OCI-LY1 (cell line): ENCODE results near the gene OR51E1.

Experiments used
- H2AFZ ChIP-seq: fragments of 200-600 bp; sonication (generic), shearing (Covaris generic); 2 replicates; pipeline ENCODE4 v1.6.0; 2014; ENCODE audit warnings: antibody characterized with exemption, mild to moderate bottlenecking, low read length
- H3F3A ChIP-seq: fragments of 200-600 bp; sonication (generic), shearing (Covaris generic); 2 replicates; pipeline ENCODE4 v1.6.0; 2014; ENCODE audit warnings: mild to moderate bottlenecking, antibody characterized with exemption, low read length, moderate library complexity; ENCODE audit not compliant: insufficient read depth
- H3K27ac ChIP-seq: fragments of 200-600 bp; sonication (generic); 2 replicates; pipeline ENCODE4 v1.5.1; 2014; ENCODE audit warnings: low read length, mixed run types, mild to moderate bottlenecking, low read depth; ENCODE audit not compliant: poor library complexity, severe bottlenecking
- H3K27me3 ChIP-seq: fragments of 200-600 bp; sonication (generic); 2 replicates; pipeline ENCODE4 v1.6.0; 2014; ENCODE audit warnings: antibody characterized with exemption, mild to moderate bottlenecking, low read length, moderate library complexity; ENCODE audit not compliant: insufficient read depth
- H3K36me3 ChIP-seq: fragments of 200-600 bp; sonication (generic); 2 replicates; pipeline ENCODE4 v1.6.1; 2014; ENCODE audit warnings: mild to moderate bottlenecking, antibody characterized with exemption, low read length, moderate library complexity, mixed read lengths; ENCODE audit not compliant: insufficient read depth
- H3K4me1 ChIP-seq: fragments of 200-600 bp; sonication (generic); 2 replicates; pipeline ENCODE4 v1.5.1; 2014; ENCODE audit warnings: mild to moderate bottlenecking, low read length, moderate library complexity; ENCODE audit not compliant: insufficient read depth, severe bottlenecking
- H3K4me2 ChIP-seq: fragments of 200-600 bp; sonication (generic), shearing (Covaris generic); 2 replicates; pipeline ENCODE4 v1.6.1; 2014; ENCODE audit warnings: low read length
- H3K4me3 ChIP-seq: fragments of 200-600 bp; sonication (generic); 2 replicates; pipeline ENCODE4 v1.5.1; 2014; ENCODE audit warnings: low read length, low read depth, mild to moderate bottlenecking, mixed read lengths; ENCODE audit not compliant: poor library complexity, severe bottlenecking
- H3K79me2 ChIP-seq: fragments of 200-600 bp; shearing (Covaris generic); 2 replicates; pipeline ENCODE4 v1.6.1; 2016; ENCODE audit warnings: mixed run types, low read length, mixed read lengths; ENCODE audit not compliant: insufficient read depth
- H3K9ac ChIP-seq: fragments of 200-600 bp; sonication (generic), shearing (Covaris generic); 2 replicates; pipeline ENCODE4 v1.6.1; 2014; ENCODE audit warnings: mild to moderate bottlenecking, low read length, mixed read lengths
- H3K9me2 ChIP-seq: fragments of 200-600 bp; sonication (generic), shearing (Covaris generic); 2 replicates; pipeline ENCODE4 v1.6.1; 2014; ENCODE audit warnings: low read depth, mild to moderate bottlenecking, low read length, mixed read lengths
- H3K9me3 ChIP-seq: fragments of 200-600 bp; shearing (Covaris generic); 2 replicates; pipeline ENCODE4 v1.6.1; 2014; ENCODE audit warnings: low read length, mixed read lengths
- H4K20me1 ChIP-seq: fragments of 200-600 bp; sonication (generic), shearing (Covaris generic); 2 replicates; pipeline ENCODE4 v1.6.0; 2016; ENCODE audit warnings: mild to moderate bottlenecking, low read length; ENCODE audit not compliant: insufficient read depth
- EZH2 ChIP-seq: fragments of 200-600 bp; sonication (generic), shearing (Covaris generic); IDR thresholded peaks from 2 replicates; pipeline ENCODE4 v1.8.0; 2017; ENCODE audit warnings: borderline replicate concordance, mixed run types, mild to moderate bottlenecking, antibody characterized with exemption, low read length, moderate library complexity, mixed read lengths
- TF ChIP-seq, protein P1 (sequence below): fragments of 200-600 bp; sonication (generic), shearing (Covaris generic); IDR thresholded peaks from 2 replicates; pipeline ENCODE4 v1.5.1; 2017; ENCODE audit warnings: mild to moderate bottlenecking, antibody characterized with exemption, low read length, moderate library complexity, mixed read lengths

OR51E1 gene, protein sequence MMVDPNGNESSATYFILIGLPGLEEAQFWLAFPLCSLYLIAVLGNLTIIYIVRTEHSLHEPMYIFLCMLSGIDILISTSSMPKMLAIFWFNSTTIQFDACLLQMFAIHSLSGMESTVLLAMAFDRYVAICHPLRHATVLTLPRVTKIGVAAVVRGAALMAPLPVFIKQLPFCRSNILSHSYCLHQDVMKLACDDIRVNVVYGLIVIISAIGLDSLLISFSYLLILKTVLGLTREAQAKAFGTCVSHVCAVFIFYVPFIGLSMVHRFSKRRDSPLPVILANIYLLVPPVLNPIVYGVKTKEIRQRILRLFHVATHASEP

DNA sequence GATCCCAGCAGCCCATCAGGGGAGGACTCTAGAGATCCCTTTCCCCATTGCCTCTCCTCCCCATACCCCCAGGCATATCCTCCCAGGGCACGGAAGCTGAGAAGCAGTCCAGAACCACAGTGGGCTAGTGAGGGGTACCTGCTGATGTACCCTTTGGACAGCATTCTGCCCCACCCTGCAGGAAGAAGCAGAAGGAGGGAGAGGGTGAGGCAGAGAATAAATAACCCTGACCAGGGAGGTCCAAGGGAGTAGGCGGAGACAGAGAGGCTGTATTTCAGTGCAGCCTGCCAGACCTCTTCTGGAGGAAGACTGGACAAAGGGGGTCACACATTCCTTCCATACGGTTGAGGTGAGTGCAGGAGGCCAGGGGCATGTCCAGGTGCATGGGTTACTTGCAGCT lies at the start of gene OR51E1:
TSS of gene OR51E1 (plus strand) at position 301 of the 400 bp plus-strand sequence. CDS start 8,545 bp downstream, outside the sequence.
- no peak within 1 kb of the TSS for H3K4me2 ChIP-seq
- no peak within 1 kb of the TSS for H3K9ac ChIP-seq
- H3K4me3 ChIP-seq: no peak within 1 kb of the TSS
- TF ChIP-seq, protein P1, sequence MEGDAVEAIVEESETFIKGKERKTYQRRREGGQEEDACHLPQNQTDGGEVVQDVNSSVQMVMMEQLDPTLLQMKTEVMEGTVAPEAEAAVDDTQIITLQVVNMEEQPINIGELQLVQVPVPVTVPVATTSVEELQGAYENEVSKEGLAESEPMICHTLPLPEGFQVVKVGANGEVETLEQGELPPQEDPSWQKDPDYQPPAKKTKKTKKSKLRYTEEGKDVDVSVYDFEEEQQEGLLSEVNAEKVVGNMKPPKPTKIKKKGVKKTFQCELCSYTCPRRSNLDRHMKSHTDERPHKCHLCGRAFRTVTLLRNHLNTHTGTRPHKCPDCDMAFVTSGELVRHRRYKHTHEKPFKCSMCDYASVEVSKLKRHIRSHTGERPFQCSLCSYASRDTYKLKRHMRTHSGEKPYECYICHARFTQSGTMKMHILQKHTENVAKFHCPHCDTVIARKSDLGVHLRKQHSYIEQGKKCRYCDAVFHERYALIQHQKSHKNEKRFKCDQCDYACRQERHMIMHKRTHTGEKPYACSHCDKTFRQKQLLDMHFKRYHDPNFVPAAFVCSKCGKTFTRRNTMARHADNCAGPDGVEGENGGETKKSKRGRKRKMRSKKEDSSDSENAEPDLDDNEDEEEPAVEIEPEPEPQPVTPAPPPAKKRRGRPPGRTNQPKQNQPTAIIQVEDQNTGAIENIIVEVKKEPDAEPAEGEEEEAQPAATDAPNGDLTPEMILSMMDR: no peak
- no peak for TF ChIP-seq EZH2
- no peaks in the 10 kb centered on the region for H3K9me2 ChIP-seq
- no peaks in the 10 kb centered on the region for H3F3A ChIP-seq
- no peaks in the 10 kb centered on the region for H3K4me1 ChIP-seq
- no peaks in the 10 kb centered on the region for H3K79me2 ChIP-seq
- no peak within 1 kb of the TSS for H3K27ac ChIP-seq
- no peaks in the 10 kb centered on the region for H3K27me3 ChIP-seq
- no peaks in the 10 kb centered on the region for H3K36me3 ChIP-seq
- no peak within 1 kb of the TSS for H2AFZ ChIP-seq
- no peaks in the 10 kb centered on the region for H3K9me3 ChIP-seq
- no peaks in the 10 kb centered on the region for H4K20me1 ChIP-seq

DNA sequence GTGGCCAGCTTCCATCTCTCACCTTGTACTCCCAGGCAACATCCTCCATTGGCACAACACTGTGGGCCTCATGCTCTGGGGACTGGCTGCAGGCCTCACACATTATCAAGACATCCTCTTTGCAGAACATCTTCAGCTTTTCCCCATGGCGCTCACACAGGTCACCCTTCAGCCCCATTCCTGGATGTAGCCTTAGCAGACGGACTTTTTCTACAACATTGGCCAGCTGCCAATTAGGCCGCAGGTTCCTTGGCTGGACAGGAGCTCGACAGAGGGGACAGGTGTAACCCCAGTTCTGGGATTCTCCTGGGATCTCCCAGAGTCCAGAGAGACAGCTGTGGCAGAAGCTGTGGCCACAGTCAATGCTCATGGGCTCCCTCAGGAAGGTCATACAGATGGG lies 38.7 kb upstream of the OR51E1 start:
- Histone ChIP-seq H3K9me3 (no peaks in the 10 kb centered on the region), H3K4me3 (no peak overlapping the region), H3K4me1 (peaks cover 17% of the 10 kb centered on the region), H3K27me3 (no peaks in the 10 kb centered on the region), H4K20me1 (no peaks in the 10 kb centered on the region), H3K9ac (no peak overlapping the region), H3F3A (no peaks in the 10 kb centered on the region), H3K4me2 (no peak overlapping the region), H3K79me2 (no peaks in the 10 kb centered on the region), H2AFZ (no peak overlapping the region), H3K27ac (no peak overlapping the region), H3K9me2 (no peaks in the 10 kb centered on the region), H3K36me3 (peaks cover 34% of the 10 kb centered on the region)
- no peak for TF ChIP-seq EZH2
- TF ChIP-seq, protein P1: no peak

DNA sequence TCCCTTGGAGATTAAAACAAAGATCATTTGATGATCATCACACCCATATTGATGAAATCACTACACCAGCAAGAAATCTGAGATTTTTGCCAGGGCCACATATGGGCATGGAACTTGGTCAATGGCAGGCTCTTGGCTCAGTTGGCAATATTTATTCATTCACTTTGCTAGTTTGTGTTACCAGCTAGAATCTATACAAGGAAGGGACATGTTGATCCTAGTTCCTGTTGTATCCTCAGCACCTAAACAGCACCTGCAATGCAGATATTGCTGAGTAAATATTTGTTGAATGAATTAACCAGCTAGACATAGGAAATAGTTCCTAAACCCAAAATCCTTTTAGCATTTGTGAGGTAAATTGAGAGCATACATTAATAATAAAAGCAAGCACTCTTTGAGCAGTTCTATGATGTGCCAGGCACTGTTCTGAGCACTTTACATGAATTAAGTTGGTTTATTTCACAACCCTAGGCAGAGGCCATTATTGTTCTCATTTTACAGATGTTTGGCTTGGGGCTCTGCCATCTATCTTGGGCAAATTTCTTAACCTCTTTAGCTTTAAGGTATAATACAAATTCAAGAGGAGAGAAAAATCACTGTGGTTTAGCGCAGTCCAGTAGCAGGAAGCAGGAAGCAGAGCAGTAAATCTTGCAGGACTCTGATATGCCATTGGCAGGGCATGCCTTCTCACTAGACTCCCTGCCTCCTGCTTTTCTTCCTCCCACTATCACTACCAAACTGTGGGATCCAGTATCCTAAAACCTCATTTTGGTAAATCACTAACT lies 37.4 kb upstream of the OR51E1 start:
- peaks cover 23% of the 10 kb centered on the region for H3K4me1 ChIP-seq

More for the DNA sequence above, 37.4 kb upstream of the OR51E1 start:
- TF ChIP-seq EZH2: no peak
- TF ChIP-seq, protein P1: no peak
- Histone ChIP-seq H3K36me3 (peaks cover 20% of the 10 kb centered on the region), H3K9me3 (no peaks in the 10 kb centered on the region), H3K4me2 (peak overlapping the region; percentile 75), H3K9me2 (no peaks in the 10 kb centered on the region), H3K79me2 (no peaks in the 10 kb centered on the region), H2AFZ (no peak overlapping the region), H4K20me1 (no peaks in the 10 kb centered on the region), H3K4me3 (peak overlapping the region; percentile 78), H3K9ac (no peak overlapping the region), H3K27ac (no peak overlapping the region), H3F3A (no peaks in the 10 kb centered on the region), H3K27me3 (no peaks in the 10 kb centered on the region)
